NCI-H510A (cell line): ENCODE results near the gene SIGLEC5.

ENCODE experiments used
- DNase-seq: peaks from one replicate; lab custom pipeline; 2025; lab: John Stamatoyannopoulos, UW

Gene SIGLEC5

GRCh38 chr19:51589511-51589910, 40.7 kb downstream of the SIGLEC5 start:
- no peak for DNase-seq

- no peak for DNase-seq
These were observed 42.7 kb downstream of the SIGLEC5 start for GRCh38 chr19:51587264-51588191.

GRCh38 chr19:51586799-51587198, 43.4 kb downstream of the SIGLEC5 start:
- DNase-seq = no peak

- no peak for DNase-seq
These were observed 44.0 kb downstream of the SIGLEC5 start for GRCh38 chr19:51586103-51586728.

- DNase-seq = no peak
These were observed 53.4 kb downstream of the SIGLEC5 start for GRCh38 chr19:51576850-51577249.

GRCh38 chr19:51573331-51573730, 56.9 kb downstream of the SIGLEC5 start:
- no peak for DNase-seq

GRCh38 chr19:51572908-51573307, 57.3 kb downstream of the SIGLEC5 start:
- no peak for DNase-seq

GRCh38 chr19:51572410-51572809, 57.8 kb downstream of the SIGLEC5 start:
- no peak for DNase-seq

GRCh38 chr19:51571599-51571998, 58.6 kb downstream of the SIGLEC5 start:
- DNase-seq = no peak

- DNase-seq = peak; percentile 61
These were observed 59.1 kb downstream of the SIGLEC5 start, which contains the start of gene ZNF175 for GRCh38 chr19:51570962-51571575. TSS of gene ZNF175 (plus strand) at chr19:51571283. CDS start at chr19:51573330, 2,047 bp downstream.

- no peak for DNase-seq
These were observed 61.7 kb downstream of the SIGLEC5 start for GRCh38 chr19:51568456-51568855.

GRCh38 chr19:51567583-51567982, 62.6 kb downstream of the SIGLEC5 start:
- DNase-seq = no peak

- DNase-seq = no peak
These were observed 63.6 kb downstream of the SIGLEC5 start for GRCh38 chr19:51566489-51567100.

- no peak for DNase-seq
These were observed 64.6 kb downstream of the SIGLEC5 start for GRCh38 chr19:51565583-51565982.

GRCh38 chr19:51564791-51565190, 65.4 kb downstream of the SIGLEC5 start:
- DNase-seq = no peak
